Measurements from ENCODE around the gene DPY19L3. TPM values are rescaled to one million over a fixed set of nuclear protein-coding genes. Genes with fewer than 3 reads are reported as not detected.

The DPY19L3 gene
- total and polyA plus RNA-seq, 4 donors = 36.9 to 53.3 (median 50.7) TPM

- H3K9me3 ChIP-seq (ENCODE audit: control insufficient read depth, insufficient read depth, low read length) = peaks cover 4% of the 10 kb centered on the region
- H3K27ac ChIP-seq (ENCODE audit: low read depth, low read length) = no peak overlapping the region
- H3K4me1 ChIP-seq (ENCODE audit: control insufficient read depth, insufficient read depth, low read length) = no peaks in the 10 kb centered on the region
- no peaks in the 10 kb centered on the region for H3K27me3 ChIP-seq (ENCODE audit: control insufficient read depth, insufficient read depth, low read length)
- 40% methylated on average over 1 of the region's 2 CpGs for WGBS (ENCODE audit: insufficient coverage)
- no peak for DNase-seq (ENCODE audit: low read depth in 4 of 6, low spot score in 6 of 6)
- H3K36me3 ChIP-seq (ENCODE audit: control insufficient read depth, insufficient read depth, low read length) = no peaks in the 10 kb centered on the region
- H3K4me3 ChIP-seq (ENCODE audit: low read depth, low read length) = no peak overlapping the region
Measured at GRCh38 chr19:32530773-32531172, 125.2 kb downstream of the DPY19L3 start.

- Histone ChIP-seq H3K9me3 (ENCODE audit: control insufficient read depth, insufficient read depth, low read length) (peaks cover 4% of the 10 kb centered on the region), H3K27ac (ENCODE audit: low read depth, low read length) (no peak overlapping the region), H3K4me1 (ENCODE audit: control insufficient read depth, insufficient read depth, low read length) (no peaks in the 10 kb centered on the region), H3K36me3 (ENCODE audit: control insufficient read depth, insufficient read depth, low read length) (no peaks in the 10 kb centered on the region), H3K27me3 (ENCODE audit: control insufficient read depth, insufficient read depth, low read length) (no peaks in the 10 kb centered on the region), H3K4me3 (ENCODE audit: low read depth, low read length) (no peak overlapping the region)
- DNase-seq (ENCODE audit: low read depth in 4 of 6, low spot score in 6 of 6) = no peak
- 92% methylated on average over 3 of the region's 3 CpGs for WGBS (ENCODE audit: insufficient coverage)
Measured at GRCh38 chr19:32532233-32532632, 126.7 kb downstream of the DPY19L3 start.

Other genes with a start within 250 kb of the DPY19L3 start
- gene ZNF507, start 60.2 kb upstream of the DPY19L3 start, total RNA-seq = 10 to 100 TPM; 18.5 to 30.5 TPM
- 10 to 100 TPM; 13.2 to 16.1 TPM for gene ZNF507, start 60.2 kb upstream of the DPY19L3 start, polyA plus RNA-seq (ENCODE audit: insufficient read length in 2 of 2)
- gene PDCD5, start 175.4 kb downstream of the DPY19L3 start, total RNA-seq = 100 to 1,000 TPM in 1 of 2 donors, 10 to 100 TPM in 1; 31.1 to 118 TPM
- gene PDCD5, start 175.4 kb downstream of the DPY19L3 start, polyA plus RNA-seq (ENCODE audit: insufficient read length in 2 of 2) = 100 to 1,000 TPM; 147 to 154 TPM

Measured in spinal cord (tissue), 10 donors.